CD4-positive, alpha-beta T cell (primary cell): ENCODE data around the gene KRTAP10-10. TPM values are rescaled to one million over a fixed set of nuclear protein-coding genes. Genes with fewer than 3 reads are reported as not detected.
A peak's percentile ranks its signal among the peaks of the same experiment; 100 is the strongest.

Experiments
- ATAC-seq: fragments of 200-7000 bp; cut with Tn5 transposase; one replicate; pipeline ENCODE4 v1.10.0; 2022; ENCODE audit warnings: mild to moderate bottlenecking; ENCODE audit not compliant: poor library complexity
- CTCF ChIA-PET: fragments of 350-600 bp; sonication (Branson Sonifier 250); formaldehyde crosslinking; loops from one replicate; lab custom pipeline; 2021; ENCODE audit warnings: antibody characterized with exemption, inconsistent platforms; lab: Charles Lee
- POLR2A ChIA-PET: fragments of 350-600 bp; sonication (Branson Sonifier 250); formaldehyde crosslinking; loops from one replicate; lab custom pipeline; 2021; ENCODE audit warnings: antibody characterized with exemption, inconsistent platforms; lab: Charles Lee
- DNase-seq, 14 experiments: peaks; one replicate each; pipeline ENCODE4 v3.0.0-alpha.2; 2013 to 2020; ENCODE audit warnings: mixed read lengths in 2 of 14
- H3K27ac ChIP-seq, 2 donors: one replicate each; pipeline versions ENCODE4 v1.5.1 to v1.7.0; 2013; ENCODE audit warnings: low read length in 2 of 2, low read depth in 1 of 2, mild to moderate bottlenecking in 1 of 2
- H3K27me3 ChIP-seq, 2 experiments: 1 replicate in 1 of 2; 2 replicates in 1 of 2; pipeline versions ENCODE4 v1.6.1 to v1.7.0; 2013; ENCODE audit warnings: low read length in 2 of 2, control low read depth in 1 of 2, mild to moderate bottlenecking in 1 of 2, moderate library complexity in 1 of 2; ENCODE audit not compliant: insufficient read depth in 2 of 2, control insufficient read depth in 1 of 2
- H3K36me3 ChIP-seq: one replicate; pipeline ENCODE4 v1.6.1; 2013; ENCODE audit warnings: low read length, control low read depth; ENCODE audit not compliant: insufficient read depth
- H3K4me1 ChIP-seq: one replicate; pipeline ENCODE4 v1.6.1; 2013; ENCODE audit warnings: low read length, control low read depth; ENCODE audit not compliant: insufficient read depth
- H3K4me3 ChIP-seq: one replicate; pipeline ENCODE4 v1.5.1; 2013; ENCODE audit warnings: mild to moderate bottlenecking, low read length, moderate library complexity
- H3K9me3 ChIP-seq, 2 experiments: 1 replicate in 1 of 2; 2 replicates in 1 of 2; pipeline versions ENCODE4 v1.6.1 to v1.7.0; 2013; ENCODE audit warnings: low read length in 2 of 2, mild to moderate bottlenecking in 2 of 2, control low read depth in 1 of 2, moderate library complexity in 1 of 2; ENCODE audit not compliant: control insufficient read depth in 1 of 2, insufficient read depth in 1 of 2
- H3K27ac Mint-ChIP-seq: one replicate; pipeline ENCODE4 v1.8.0; 2020; ENCODE audit warnings: mixed read lengths
- H3K27me3 Mint-ChIP-seq: one replicate; pipeline ENCODE4 v1.8.0; 2021; ENCODE audit warnings: mixed read lengths
- H3K36me3 Mint-ChIP-seq: one replicate; pipeline ENCODE4 v1.8.0; 2021; ENCODE audit warnings: low read depth, mixed read lengths
- H3K4me1 Mint-ChIP-seq: one replicate; pipeline ENCODE4 v1.8.0; 2021; ENCODE audit warnings: low read depth, mixed read lengths
- H3K4me3 Mint-ChIP-seq: one replicate; pipeline ENCODE4 v1.8.0; 2020; ENCODE audit warnings: mild to moderate bottlenecking, mixed read lengths
- H3K9me3 Mint-ChIP-seq: one replicate; pipeline ENCODE4 v1.8.0; 2020; ENCODE audit warnings: mixed read lengths
- CTCF ChIP-seq: fragments of 200-600 bp; IDR thresholded peaks from one replicate; pipeline ENCODE4 v1.8.0; 2022; ENCODE audit warnings: antibody characterized with exemption, mild to moderate bottlenecking
- intact Hi-C, 2 experiments: fragments of 100-400 bp; cut with DNase I in 1 of 2; cut with micrococcal nuclease in 1 of 2; formaldehyde crosslinking; loops; one replicate each; pipeline versions ENCODE4 v1.15.1 to v1.9.0; 2023 to 2025; cut with DNase I, micrococcal nuclease
- total RNA-seq, 174 experiments: library from RNA in 2 of 174; stranded (reverse) in 2 of 174; gene quantifications; one replicate each; pipeline ENCODE4 v1.2.3 and lab custom pipeline; 2021 to 2026

Gene KRTAP10-10
- total RNA-seq, 2 experiments from 2014 or later, result not detected

DNA sequence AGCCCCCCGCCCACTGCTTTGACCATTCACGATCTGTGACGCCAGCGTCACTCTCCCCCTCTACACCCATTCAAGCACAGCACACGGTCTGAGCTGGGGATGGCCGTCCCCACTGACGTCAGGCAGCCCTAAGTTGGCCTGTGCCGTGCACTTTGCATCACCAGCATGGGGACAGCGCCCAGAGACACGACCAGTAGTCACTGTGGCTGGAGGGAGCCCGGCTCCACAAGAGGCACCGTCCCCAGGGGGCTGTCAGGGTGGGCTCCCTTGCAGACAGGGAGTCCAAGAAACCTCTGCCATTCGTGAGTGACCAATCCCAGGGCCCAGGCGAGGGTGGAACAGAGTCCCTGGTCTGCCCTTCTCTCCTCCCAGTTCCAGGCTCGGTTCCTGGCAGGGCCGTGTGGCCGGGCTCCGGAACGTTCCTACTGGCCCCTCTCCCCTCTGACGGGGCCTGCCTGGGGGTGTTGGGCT, 23.0 kb upstream of the KRTAP10-10 start:
- peaks cover 37% of the 10 kb centered on the region for H3K4me1 ChIP-seq
- Mint-ChIP-seq H3K4me1 (peaks cover 36% of the 10 kb centered on the region), H3K27me3 (no peaks in the 10 kb centered on the region), H3K27ac (peak overlapping the region; percentile 38), H3K4me3 (no peak overlapping the region), H3K9me3 (peaks cover 9% of the 10 kb centered on the region), H3K36me3 (peaks cover 8% of the 10 kb centered on the region)
- peaks cover 22 to 27% of the 10 kb centered on the region in 2 experiments for H3K9me3 ChIP-seq
- H3K36me3 ChIP-seq, result no peaks in the 10 kb centered on the region
- H3K27me3 ChIP-seq, result no peaks in the 10 kb centered on the region
- ATAC-seq (no peak), DNase-seq (no peak)
- no peak overlapping the region for H3K27ac ChIP-seq
- intact Hi-C loops, result loop anchor here in 1 of 2 experiments (10.0 kb wide), 1 partner anchor 69 kb away; the partner anchor contains the start of gene KRTAP10-1
- ChIA-PET POLR2A (no interaction called here), CTCF (no interaction called here)
- H3K4me3 ChIP-seq, result no peak overlapping the region
- TF ChIP-seq CTCF, result no peak

DNA sequence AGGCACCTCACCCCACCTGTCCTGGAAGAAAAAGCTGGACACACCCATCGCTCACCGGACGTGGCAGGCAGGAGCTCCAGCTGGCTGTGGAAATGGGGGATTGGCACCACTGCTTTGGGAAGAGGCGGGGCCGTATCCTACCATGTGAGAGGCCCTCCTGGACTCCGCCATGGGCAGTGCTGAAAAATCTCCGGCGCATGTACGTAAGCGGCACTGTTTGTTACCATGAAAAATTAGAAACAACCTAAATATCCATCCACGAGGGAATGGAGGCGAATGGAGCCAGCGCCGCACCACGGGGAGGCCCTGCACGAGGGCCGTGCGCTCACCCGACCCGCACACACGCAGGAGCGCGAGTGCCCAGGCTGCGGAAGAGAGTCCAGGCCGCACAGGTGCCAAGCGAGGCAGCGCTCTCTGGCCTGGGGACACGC, 22.2 kb upstream of the KRTAP10-10 start:
- Histone ChIP-seq H3K4me3 (no peak overlapping the region), H3K36me3 (no peaks in the 10 kb centered on the region), H3K27ac (no peak overlapping the region), H3K4me1 (peaks cover 42% of the 10 kb centered on the region), H3K9me3 (peaks cover 22 to 25% of the 10 kb centered on the region in 2 experiments), H3K27me3 (no peaks in the 10 kb centered on the region)
- ChIA-PET POLR2A (no interaction called here), CTCF (no interaction called here)
- H3K4me1 Mint-ChIP-seq, result peaks cover 44% of the 10 kb centered on the region
- peak overlapping the region; percentile 38 for H3K27ac Mint-ChIP-seq
- DNase-seq (no peak), ATAC-seq (no peak)
- peaks cover 10% of the 10 kb centered on the region for H3K9me3 Mint-ChIP-seq
- H3K27me3 Mint-ChIP-seq, result no peaks in the 10 kb centered on the region
- intact Hi-C loops, result loop anchor here (5.0 to 10.0 kb wide), 3 partner anchors 37 to 107 kb away; partner anchors contain the start of genes KRTAP10-1 (in 1 of the 2) and KRTAP12-4 (in 1 of the 2)
- H3K4me3 Mint-ChIP-seq, result no peak overlapping the region
- TF ChIP-seq CTCF, result no peak
- H3K36me3 Mint-ChIP-seq, result peaks cover 15% of the 10 kb centered on the region

- Mint-ChIP-seq H3K4me1 (peaks cover 48% of the 10 kb centered on the region), H3K9me3 (peaks cover 12% of the 10 kb centered on the region), H3K27me3 (no peaks in the 10 kb centered on the region), H3K27ac (no peak overlapping the region), H3K4me3 (no peak overlapping the region), H3K36me3 (peaks cover 19% of the 10 kb centered on the region)
- no peak for TF ChIP-seq CTCF
- intact Hi-C loops, result loop anchor here (5.0 to 10.0 kb wide), 3 partner anchors 37 to 107 kb away; partner anchors contain the start of genes KRTAP10-1 (in 1 of the 2) and KRTAP12-4 (in 1 of the 2)
- Histone ChIP-seq H3K27me3 (no peaks in the 10 kb centered on the region), H3K4me1 (peaks cover 42% of the 10 kb centered on the region), H3K36me3 (no peaks in the 10 kb centered on the region), H3K9me3 (peaks cover 20 to 21% of the 10 kb centered on the region in 2 experiments), H3K27ac (no peak overlapping the region), H3K4me3 (no peak overlapping the region)
- ATAC-seq (no peak), DNase-seq (no peak)
- ChIA-PET POLR2A (no interaction called here), CTCF (no interaction called here)
Measured at GRCh38 chr21:44615466-44615865, 21.7 kb upstream of the KRTAP10-10 start.
